Activated CD4-positive, alpha-beta T cell treated with anti-CD3 and anti-CD28 coated beads for 24 hours (primary cell): Measurements from ENCODE around the gene FIBCD1.

Source experiments
- DNase-seq, 2 donors: peaks; one replicate each; pipeline ENCODE4 v3.0.0-alpha.2; 2020; ENCODE audit warnings: low read depth in 2 of 2

FIBCD1 gene

DNA sequence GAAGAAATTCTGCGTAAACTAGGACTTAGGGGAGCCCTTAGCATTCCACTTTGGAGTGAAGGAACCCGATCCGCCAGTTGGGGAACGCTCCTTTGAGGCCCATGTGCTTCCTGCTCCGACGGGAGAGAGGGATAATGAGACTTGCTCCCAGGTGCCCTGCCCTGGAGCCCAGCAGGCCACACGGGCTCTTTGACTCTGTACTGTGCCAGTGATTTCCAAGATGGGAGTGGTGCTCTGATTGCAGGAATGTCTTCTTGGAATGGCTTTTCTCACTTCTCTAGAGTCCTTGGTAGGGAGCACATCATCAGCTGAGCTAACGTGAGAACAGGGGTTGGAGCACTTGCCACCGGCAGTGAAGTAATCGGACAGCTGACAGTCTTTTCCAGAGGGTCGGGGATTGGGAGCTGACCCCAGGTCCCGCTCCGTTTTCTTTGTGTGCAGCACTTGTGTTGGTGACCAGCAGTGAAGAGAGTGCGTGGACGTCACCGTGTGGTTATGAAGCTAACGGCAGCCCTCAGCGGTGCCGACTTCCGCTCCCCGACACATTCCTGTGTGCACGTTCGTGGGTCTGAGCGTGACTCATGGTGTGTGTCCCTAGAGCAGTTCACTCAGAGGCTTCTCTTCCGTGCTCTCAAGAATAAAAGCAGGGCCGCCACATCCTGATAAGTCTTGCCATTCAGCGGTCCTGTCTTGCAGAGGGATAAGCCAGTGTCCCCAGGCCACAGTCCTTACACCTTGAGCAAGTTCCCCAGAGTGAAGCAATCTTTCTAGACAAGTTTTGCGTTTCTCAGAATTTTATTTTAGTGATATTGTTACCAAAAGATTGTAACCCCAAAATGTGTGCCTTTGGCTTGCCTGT, 78.4 kb downstream of the FIBCD1 start:
- no peak for DNase-seq

DNA sequence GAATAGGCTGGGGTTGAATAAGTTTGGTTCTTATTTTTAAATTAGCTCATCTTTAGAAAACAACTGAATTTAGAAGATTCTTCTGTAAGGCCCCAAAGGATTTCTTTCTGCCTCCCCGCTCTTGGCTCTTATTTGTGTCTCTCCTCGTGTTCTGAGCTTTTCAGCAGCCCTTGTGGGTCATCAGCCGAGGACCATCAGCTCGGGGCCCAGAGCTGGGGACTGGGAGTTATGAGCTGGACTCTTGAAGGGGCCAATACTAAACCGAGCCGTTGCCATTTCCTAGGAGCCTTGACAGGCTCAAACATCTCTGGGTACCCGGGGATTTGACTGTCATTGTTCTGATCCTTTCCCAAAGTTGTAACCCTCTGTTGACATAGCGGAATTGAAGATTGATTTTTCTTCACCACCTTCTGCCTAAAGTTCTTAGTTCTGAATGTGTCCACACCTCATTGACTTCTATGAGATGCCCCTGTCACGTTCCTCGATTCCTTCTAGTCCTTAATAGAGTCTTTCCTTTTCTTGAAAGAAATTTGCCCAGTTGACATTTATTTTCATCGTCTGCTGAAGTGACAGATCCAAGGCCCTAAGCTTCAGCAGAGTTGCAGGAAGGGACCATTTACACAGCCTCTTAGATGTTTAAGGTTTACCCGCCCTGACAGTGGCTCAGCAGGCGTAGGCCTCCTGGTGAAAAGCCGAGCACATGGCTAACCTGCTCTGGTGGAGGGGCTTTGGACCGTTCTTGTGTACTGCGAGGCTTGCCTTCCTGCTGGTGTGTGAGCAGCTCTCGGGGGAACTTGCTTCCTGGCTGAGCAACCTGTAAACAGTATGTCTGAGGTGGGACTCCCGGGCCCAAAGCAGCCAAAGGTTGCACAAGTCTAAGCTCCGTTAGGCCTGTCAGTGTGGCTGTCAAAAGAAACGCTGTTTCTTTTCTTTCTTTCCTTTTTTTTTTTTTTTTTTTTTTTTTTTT, 80.0 kb downstream of the FIBCD1 start:
- DNase-seq: no peak

DNA sequence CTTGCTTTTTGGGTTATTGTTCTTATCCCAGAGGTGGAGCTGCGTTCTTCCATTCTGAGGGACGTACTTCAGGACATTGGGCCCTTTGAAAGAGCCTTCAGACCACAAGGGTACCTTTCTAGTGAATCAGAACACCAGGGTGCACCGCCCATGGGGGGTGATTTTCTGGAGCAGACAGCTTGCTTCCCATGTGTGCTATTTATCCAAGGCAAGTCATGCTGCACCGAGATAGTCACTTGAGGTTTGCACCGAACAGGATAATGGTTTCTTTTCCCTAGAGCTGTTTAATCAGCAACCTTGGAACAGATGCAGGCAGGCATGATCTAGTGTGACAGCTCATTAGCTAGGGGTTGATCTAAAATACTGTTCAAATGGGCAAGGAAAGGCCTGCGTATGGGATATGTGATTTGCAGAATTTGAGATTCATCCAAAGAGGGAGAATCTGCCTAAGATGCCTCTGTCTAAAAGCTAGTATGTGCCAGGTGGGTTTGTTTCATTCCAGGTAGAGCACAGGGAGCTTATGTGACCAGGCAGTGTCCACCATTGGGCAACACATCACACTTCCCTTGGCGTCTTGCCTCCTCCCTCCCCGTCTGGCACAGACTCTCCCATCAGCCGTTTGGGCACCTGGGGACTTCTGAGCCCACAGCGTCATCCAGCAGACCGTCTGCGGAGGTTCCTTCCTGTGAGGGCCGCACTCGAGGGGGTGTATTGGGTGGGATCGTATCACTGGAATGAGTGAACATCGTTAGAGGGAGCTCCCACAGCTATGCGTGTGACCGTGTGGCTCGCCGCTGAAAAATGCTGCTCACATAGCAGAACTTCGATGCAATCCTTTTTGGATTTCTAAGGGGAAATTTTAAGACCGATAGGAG, 80.9 kb downstream of the FIBCD1 start:
- no peak for DNase-seq

DNA sequence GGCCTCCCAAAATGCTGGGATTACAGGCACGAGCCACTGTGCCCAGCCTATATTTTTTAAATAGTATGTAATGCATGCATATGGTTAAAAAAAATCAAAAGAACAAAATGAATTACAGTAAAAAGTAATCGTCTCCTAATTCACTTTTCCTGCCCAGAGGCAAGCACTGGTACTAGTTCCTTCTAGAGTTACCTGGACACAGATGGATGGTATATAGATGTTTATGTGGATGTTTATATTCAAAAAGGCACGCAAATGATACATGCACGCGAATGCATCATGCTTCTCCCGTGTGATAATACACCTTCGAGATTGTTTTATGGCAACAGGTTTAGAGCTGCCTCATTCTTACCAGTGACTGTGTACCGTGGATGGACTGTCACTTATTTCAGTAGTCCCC, 82.6 kb downstream of the FIBCD1 start:
- DNase-seq: no peak

DNA sequence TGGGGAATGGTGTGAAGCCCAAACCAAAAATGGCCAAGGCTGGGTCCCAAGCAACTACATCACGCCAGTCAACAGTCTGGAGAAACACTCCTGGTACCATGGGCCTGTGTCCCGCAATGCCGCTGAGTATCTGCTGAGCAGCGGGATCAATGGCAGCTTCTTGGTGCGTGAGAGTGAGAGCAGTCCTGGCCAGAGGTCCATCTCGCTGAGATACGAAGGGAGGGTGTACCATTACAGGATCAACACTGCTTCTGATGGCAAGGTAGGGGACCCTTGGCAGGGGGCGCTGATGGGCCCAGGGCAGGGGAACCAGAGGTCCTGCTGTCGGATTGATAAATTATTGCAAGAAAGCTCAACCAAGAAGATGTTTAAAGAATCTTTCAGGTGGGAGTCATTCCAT, 84.2 kb downstream of the FIBCD1 start:
- DNase-seq: no peak

DNA sequence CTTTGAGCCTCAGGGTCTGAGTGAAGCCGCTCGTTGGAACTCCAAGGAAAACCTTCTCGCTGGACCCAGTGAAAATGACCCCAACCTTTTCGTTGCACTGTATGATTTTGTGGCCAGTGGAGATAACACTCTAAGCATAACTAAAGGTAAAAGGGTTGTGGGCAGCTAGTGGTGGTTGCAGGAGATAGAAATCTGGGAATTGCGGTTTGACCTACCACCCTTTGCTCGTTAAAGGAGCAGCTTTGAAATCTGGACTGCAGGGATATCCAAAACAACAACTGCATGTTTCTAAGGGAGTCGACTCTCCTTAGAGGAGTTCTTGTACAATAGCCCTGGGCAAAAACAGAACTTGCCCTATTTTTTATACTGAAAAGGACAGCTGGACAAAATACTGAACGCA, 85.0 kb downstream of the FIBCD1 start:
- DNase-seq: no peak

DNA sequence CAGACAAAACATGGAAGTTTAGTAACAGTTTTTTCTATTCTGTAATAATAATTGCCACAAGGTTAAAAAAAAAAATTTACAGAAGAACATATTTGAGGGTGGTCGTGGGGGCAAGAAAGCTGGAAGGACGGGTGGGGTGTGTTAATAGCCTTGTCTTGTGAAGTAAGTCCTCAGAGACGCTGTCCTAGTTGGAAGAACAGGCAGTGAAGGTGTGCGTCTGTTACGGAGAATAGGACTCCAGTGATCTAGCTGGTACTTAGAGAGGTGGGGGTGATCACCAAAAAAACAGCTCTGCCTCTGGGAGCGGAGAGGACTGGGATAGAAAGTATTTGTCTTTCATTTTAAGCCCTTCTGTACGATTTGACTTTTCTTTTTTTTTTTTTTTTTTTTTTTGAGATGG, 86.2 kb downstream of the FIBCD1 start:
- DNase-seq: no peak
